HG03039 (cell line): Measurements from ENCODE around the gene JAK2.

ENCODE experiments used
- ATAC-seq: cut with Tn5 transposase; IDR thresholded peaks from one replicate; pipeline ENCODE4 v1.9.1; 2021; ENCODE audit warnings: mild to moderate bottlenecking, moderate library complexity; ENCODE audit not compliant: unreplicated experiment

The JAK2 gene

DNA sequence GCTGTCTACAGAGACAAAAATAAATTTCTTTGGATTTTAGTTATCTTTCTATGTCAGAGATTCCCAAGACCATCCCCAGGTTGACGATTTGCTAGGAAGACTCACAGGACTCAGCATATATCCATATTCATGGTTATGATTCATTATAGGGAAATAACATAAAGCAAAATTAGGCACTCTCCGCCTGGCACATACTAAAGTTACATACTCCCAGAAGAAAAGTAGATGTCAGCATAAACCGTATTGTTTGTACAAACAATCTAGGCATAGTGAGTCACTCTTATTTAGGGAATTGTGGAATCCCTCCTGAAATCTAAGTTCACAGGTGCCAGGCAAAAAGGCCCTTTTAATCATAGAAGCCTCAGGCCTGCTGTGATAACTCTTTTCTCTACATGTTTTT is 137.4 kb downstream of the JAK2 start:
- ATAC-seq, result no peak

DNA sequence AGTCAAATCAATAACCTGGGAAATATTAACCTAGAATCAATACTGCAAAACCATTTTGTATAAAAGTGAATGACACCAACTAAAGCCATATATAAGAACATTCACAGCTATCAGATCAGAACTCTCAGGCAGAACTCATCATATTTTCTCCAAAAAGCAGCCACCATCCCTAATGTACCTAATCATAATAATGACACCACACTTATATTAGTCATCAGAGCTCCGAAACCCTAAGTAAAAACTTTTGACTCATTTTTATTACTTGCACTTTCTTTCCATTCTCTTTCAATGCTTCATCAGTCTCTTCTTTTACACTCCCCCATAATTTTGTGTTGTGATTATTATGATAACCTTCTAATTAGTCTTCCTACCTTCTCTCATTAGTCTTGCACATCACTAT is 155.1 kb downstream of the JAK2 start:
- ATAC-seq, result no peak

DNA sequence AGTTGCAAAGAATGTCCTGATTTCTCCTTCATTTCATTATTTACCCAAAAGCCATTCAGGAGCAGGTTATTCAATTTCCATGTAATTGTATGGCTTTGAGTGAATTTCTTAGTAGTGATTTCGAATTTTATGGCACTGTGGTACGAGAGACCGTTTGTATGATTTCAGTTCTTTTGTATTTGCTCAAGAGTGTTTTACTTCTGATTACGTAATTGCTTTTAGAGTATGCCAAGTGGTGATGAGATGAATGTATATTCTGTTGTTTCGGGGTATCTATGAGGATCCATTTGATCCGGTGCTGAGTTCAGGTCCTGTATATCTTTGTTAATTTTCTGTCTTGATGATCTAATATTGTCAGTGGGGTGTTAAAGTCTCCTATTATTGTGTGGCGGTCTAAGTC is 159.1 kb downstream of the JAK2 start:
- no peak for ATAC-seq

DNA sequence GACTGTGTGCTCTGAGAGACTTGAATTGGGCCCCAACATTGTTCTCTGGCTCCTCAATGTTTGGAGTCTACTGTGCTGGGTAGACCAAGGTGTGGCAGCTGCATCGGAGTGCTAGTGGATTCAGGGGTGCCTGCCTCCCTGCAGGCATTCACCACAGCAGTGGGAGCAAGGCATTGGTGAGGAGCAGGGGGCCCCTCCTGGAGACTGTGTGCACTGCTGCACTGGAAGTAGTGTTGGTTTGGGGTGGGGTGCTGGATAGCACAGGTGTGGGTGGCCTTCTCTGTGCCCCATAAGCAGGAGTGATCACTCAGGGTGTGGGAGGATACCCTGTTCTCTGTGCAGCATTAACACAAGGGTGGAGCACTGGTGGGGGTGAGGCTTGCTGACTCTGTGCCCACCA is 161.2 kb downstream of the JAK2 start:
- ATAC-seq, result no peak
